ENCODE results near the gene NUPR1. TPM values are rescaled to one million over a fixed set of nuclear protein-coding genes. Genes with fewer than 3 reads are reported as not detected.

NUPR1 gene
- total and polyA plus RNA-seq, 2 of the 13 experiments (the other 11 are each of a cell fraction or from before 2014, with no cell fraction given) = 18.0 to 25.6 TPM

GRCh38 chr16:28495795-28496749 lies 42.7 kb downstream of the NUPR1 start (continued):
- no peak for TF ChIP-seq ZNF737 (CRISPR knock-in tag; IDR thresholded peaks at IDR 0.05; ENCODE audit: borderline replicate concordance)
- peak; percentile 89 for TF ChIP-seq EZH2 (conservative IDR thresholded peaks at IDR 0.05; ENCODE audit: low read depth, low read length)
- TF ChIP-seq ASH2L (IDR thresholded peaks at IDR 0.05; ENCODE audit: insufficient read length, low read depth, low read length) = no peak
- no peak for TF ChIP-seq ZNF713 (CRISPR knock-in tag; IDR thresholded peaks at IDR 0.05)
- no peak for TF ChIP-seq ZNF562 (CRISPR knock-in tag; IDR thresholded peaks at IDR 0.05; ENCODE audit: borderline replicate concordance)
- no peak for TF ChIP-seq ZFP36L1 (CRISPR knock-in tag; IDR thresholded peaks at IDR 0.05)
- no peak for TF ChIP-seq SRSF9 (IDR thresholded peaks at IDR 0.05; ENCODE audit: borderline replicate concordance, insufficient read depth, low read depth, low read length, poor library complexity, severe bottlenecking)
- TF ChIP-seq ZNF256 (CRISPR knock-in tag; conservative IDR thresholded peaks at IDR 0.05) = no peak
- no peak for TF ChIP-seq SALL1 (CRISPR knock-in tag; IDR thresholded peaks at IDR 0.05)
- TF ChIP-seq HNF1B (CRISPR knock-in tag; IDR thresholded peaks at IDR 0.05) = no peak
- no peak for TF ChIP-seq THAP11 (CRISPR knock-in tag; IDR thresholded peaks at IDR 0.05)
- 0 out of 2 replicates have a peak, but pooled peaks have one; percentile 22 for TF ChIP-seq ZFP91 (CRISPR knock-in tag; IDR thresholded peaks at IDR 0.05; ENCODE audit: borderline replicate concordance)
- 0 out of 2 replicates have a peak, but pooled peaks have one; percentile 22 for TF ChIP-seq ZNF263 (CRISPR knock-in tag; IDR thresholded peaks at IDR 0.05)
- no peak for TF ChIP-seq HNF4G (IDR thresholded peaks at IDR 0.05; ENCODE audit: borderline replicate concordance, low read depth, low read length)
- TF ChIP-seq HNF4G (CRISPR knock-in tag; IDR thresholded peaks at IDR 0.05; ENCODE audit: borderline replicate concordance, low read depth) = no peak
- no peak for TF ChIP-seq ZKSCAN8 (CRISPR knock-in tag; IDR thresholded peaks at IDR 0.05; ENCODE audit: borderline replicate concordance)
- no peak for TF ChIP-seq ZNF383 (CRISPR knock-in tag; IDR thresholded peaks at IDR 0.05; ENCODE audit: borderline replicate concordance)
- TF ChIP-seq ZNF619 (CRISPR knock-in tag; IDR thresholded peaks at IDR 0.05) = no peak
